Osteoblast (primary cell): ENCODE data around the gene SASH3. TPM values are rescaled to one million over a fixed set of nuclear protein-coding genes. Genes with fewer than 3 reads are reported as not detected.

ENCODE experiments used
- DNase-seq: peaks from one replicate; pipeline ENCODE4 v3.0.0; 2011; ENCODE audit warnings: low spot score, mixed read lengths; ENCODE audit not compliant: insufficient read length; ENCODE audit errors: missing footprints
- H2AFZ ChIP-seq: 2 replicates; pipeline ENCODE4 v1.6.0; 2011; ENCODE audit warnings: mild to moderate bottlenecking, low read length
- H3K27ac ChIP-seq: 2 replicates; pipeline ENCODE4 v1.5.1; 2011; ENCODE audit warnings: mild to moderate bottlenecking, low read depth, low read length, moderate library complexity
- H3K27me3 ChIP-seq: 2 replicates; pipeline ENCODE4 v1.6.0; 2012; ENCODE audit warnings: mild to moderate bottlenecking, control low read depth, inconsistent platforms, low read length, moderate library complexity; ENCODE audit not compliant: insufficient read depth
- H3K36me3 ChIP-seq: 2 replicates; pipeline ENCODE4 v1.5.1; 2011; ENCODE audit warnings: mild to moderate bottlenecking, low read length, control low read depth, moderate library complexity; ENCODE audit not compliant: insufficient read depth
- H3K4me1 ChIP-seq: 2 replicates; pipeline ENCODE4 v1.5.1; 2011; ENCODE audit warnings: mild to moderate bottlenecking, low read length, control low read depth, moderate library complexity; ENCODE audit not compliant: insufficient read depth
- H3K4me2 ChIP-seq: 2 replicates; pipeline ENCODE4 v1.6.0; 2011; ENCODE audit warnings: mild to moderate bottlenecking, low read length; ENCODE audit not compliant: insufficient read depth
- H3K4me3 ChIP-seq: fragments of 200-600 bp; sonication (generic); 3 replicates; pipeline ENCODE4 v1.5.1; 2012; ENCODE audit warnings: mild to moderate bottlenecking, low read length, inconsistent platforms; ENCODE audit not compliant: insufficient read depth
- H3K79me2 ChIP-seq: 2 replicates; pipeline ENCODE4 v1.6.0; 2012; ENCODE audit warnings: mild to moderate bottlenecking, low read length, control low read depth, inconsistent platforms; ENCODE audit not compliant: insufficient read depth
- H3K9me3 ChIP-seq: 2 replicates; pipeline ENCODE4 v1.5.1; 2011; ENCODE audit warnings: low read depth, low read length, control low read depth
- H4K20me1 ChIP-seq: 2 replicates; pipeline ENCODE4 v1.6.0; 2012; ENCODE audit warnings: mild to moderate bottlenecking, low read length, control low read depth; ENCODE audit not compliant: insufficient read depth
- CTCF ChIP-seq: IDR thresholded peaks from 2 replicates; pipeline ENCODE4 v1.5.1; 2011; ENCODE audit warnings: mild to moderate bottlenecking, low read depth, low read length, moderate library complexity; ENCODE audit errors: extremely low read depth
- total RNA-seq: library from RNA; depleted of rRNA; stranded (reverse); fragments of >200 nt; gene quantifications from 2 replicates; pipeline ENCODE4 v1.2.3, GENCODE V29; 2012

The SASH3 gene
- total RNA-seq, 1 donor, result not detected

- Histone ChIP-seq H3K79me2 (no peaks in the 10 kb centered on the region), H3K36me3 (peaks cover 5% of the 10 kb centered on the region), H2AFZ (no peak overlapping the region), H4K20me1 (no peaks in the 10 kb centered on the region), H3K4me2 (no peak overlapping the region), H3K4me3 (no peak overlapping the region), H3K4me1 (no peaks in the 10 kb centered on the region), H3K9me3 (no peaks in the 10 kb centered on the region), H3K27ac (no peak overlapping the region), H3K27me3 (no peaks in the 10 kb centered on the region)
- DNase-seq, result no peak
- TF ChIP-seq CTCF, result no peak
Measured at GRCh38 chrX:129813662-129814368, 34.1 kb downstream of the SASH3 start.

- DNase-seq, result no peak
- Histone ChIP-seq H3K27ac (no peak overlapping the region), H3K27me3 (no peaks in the 10 kb centered on the region), H3K36me3 (peaks cover 4% of the 10 kb centered on the region), H3K4me1 (no peaks in the 10 kb centered on the region), H4K20me1 (no peaks in the 10 kb centered on the region), H3K4me2 (no peak overlapping the region), H2AFZ (no peak overlapping the region), H3K4me3 (no peak overlapping the region), H3K9me3 (no peaks in the 10 kb centered on the region), H3K79me2 (no peaks in the 10 kb centered on the region)
- no peak for TF ChIP-seq CTCF
Measured at GRCh38 chrX:129818123-129818522, 38.4 kb downstream of the SASH3 start.

GRCh38 chrX:129823115-129823514 is 43.4 kb downstream of the SASH3 start:
- no peak overlapping the region for H2AFZ ChIP-seq
- H3K4me2 ChIP-seq, result no peak overlapping the region
- no peaks in the 10 kb centered on the region for H3K79me2 ChIP-seq
- TF ChIP-seq CTCF, result peak; percentile 61
- no peak overlapping the region for H3K4me3 ChIP-seq
- no peaks in the 10 kb centered on the region for H3K4me1 ChIP-seq
- H3K36me3 ChIP-seq, result peaks cover 14% of the 10 kb centered on the region
- no peaks in the 10 kb centered on the region for H3K9me3 ChIP-seq
- no peaks in the 10 kb centered on the region for H3K27me3 ChIP-seq
- no peak for DNase-seq
- H3K27ac ChIP-seq, result no peak overlapping the region
- H4K20me1 ChIP-seq, result peaks cover 3% of the 10 kb centered on the region

GRCh38 chrX:129823522-129823921 is 43.8 kb downstream of the SASH3 start:
- H2AFZ ChIP-seq, result no peak overlapping the region
- no peak overlapping the region for H3K27ac ChIP-seq
- H3K4me1 ChIP-seq, result no peaks in the 10 kb centered on the region
- peaks cover 3% of the 10 kb centered on the region for H4K20me1 ChIP-seq
- no peaks in the 10 kb centered on the region for H3K79me2 ChIP-seq
- no peak for DNase-seq
- no peak for TF ChIP-seq CTCF
- no peak overlapping the region for H3K4me2 ChIP-seq
- H3K36me3 ChIP-seq, result peaks cover 14% of the 10 kb centered on the region
- H3K9me3 ChIP-seq, result no peaks in the 10 kb centered on the region
- no peak overlapping the region for H3K4me3 ChIP-seq
- H3K27me3 ChIP-seq, result no peaks in the 10 kb centered on the region
